T follicular helper cell (primary cell): ENCODE results near the gene EPB41L2.
"Not testable (repeated sequence)": the region's sequence is repeated elsewhere in the genome, so short reads cannot be mapped to it uniquely, and the experiment has no call there.

Source experiments
- DNase-seq: peaks from one replicate; pipeline ENCODE4 v3.0.0-alpha.2; 2020; ENCODE audit warnings: low read depth
- total RNA-seq, 2 experiments: gene quantifications; one replicate each; lab custom pipeline; 2026; lab: John Stamatoyannopoulos, UW

EPB41L2 gene
- 17.9 to 19.3 reads per million in 2 experiments for total RNA-seq

DNA sequence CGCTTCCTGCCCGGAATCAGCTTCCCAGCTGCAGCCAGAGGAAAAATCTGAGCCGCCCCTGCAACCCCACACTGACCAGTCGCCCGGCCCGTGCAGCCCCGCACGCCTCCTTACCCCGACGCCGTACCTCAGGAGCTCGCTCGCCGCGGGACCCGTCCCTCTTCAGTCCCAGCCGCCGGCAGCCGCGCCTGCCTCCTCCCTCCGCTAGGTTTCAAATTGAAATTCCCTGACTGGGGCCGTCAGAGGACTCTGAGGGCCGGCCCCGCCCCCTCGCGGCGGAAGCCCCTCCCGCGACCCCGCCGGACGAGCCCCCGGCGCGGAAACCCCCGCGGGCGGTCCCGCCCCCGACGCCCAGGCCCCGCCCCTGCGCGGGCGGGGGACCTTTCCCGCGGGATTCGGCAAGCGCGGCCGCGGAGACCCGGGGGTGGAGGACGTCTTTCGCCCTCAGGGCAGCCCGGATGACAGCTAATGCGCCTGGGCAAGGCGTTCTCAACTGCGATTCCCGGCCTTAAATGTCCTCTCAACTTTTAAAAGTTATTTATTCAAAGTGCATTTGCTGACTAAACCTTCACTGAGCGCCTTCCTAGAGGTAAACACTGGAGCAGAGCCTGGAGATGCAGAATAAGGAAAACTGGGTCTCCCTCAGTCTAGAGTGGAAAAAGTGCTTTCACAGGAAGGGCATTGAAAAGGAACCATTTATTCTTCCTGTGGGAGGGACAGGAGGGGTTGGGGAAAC, at the start of gene EPB41L2:
Gene EPB41L2 (minus strand): TSS at position 218 of the 736 bp plus-strand sequence. CDS start 106,760 bp downstream, outside the sequence.
- peak; percentile 72 for DNase-seq

DNA sequence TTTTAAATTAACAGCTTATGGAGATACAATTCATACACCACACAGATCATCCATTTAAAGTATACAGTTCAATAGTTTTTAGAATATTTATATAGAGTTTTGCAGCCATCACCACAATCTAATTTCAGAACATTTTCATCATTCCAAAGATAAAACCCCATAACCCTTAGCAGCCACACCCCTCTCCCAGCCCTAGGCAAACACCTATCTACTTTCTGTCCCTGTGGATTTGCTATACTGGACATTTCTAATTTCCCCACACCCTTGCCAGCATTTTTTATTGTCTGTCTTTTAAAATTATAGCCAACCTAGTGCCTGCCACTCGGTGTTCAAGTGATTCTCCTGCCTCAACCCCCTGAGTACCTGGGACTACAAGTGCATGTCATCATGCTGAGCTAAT, 49.2 kb upstream of the EPB41L2 start:
- no peak for DNase-seq

DNA sequence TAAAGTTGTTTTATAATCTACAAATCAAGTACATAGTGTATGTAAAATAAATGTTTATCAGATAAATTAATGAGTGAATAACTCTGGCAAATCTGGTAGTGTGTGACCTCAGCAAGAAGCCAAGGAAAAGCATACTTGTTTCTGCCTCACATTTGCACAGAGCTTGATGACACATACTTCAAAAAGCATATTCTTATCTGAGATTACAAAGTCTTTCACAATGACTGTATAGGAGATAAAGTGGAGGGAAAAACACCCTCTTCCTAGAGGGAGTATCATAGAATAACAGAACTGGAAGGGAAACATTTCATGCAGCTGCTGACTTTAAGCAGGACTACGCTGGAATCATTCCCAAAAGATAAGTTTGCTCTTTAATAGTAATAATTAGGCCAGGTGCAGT, 44.1 kb upstream of the EPB41L2 start:
- DNase-seq: no peak

DNA sequence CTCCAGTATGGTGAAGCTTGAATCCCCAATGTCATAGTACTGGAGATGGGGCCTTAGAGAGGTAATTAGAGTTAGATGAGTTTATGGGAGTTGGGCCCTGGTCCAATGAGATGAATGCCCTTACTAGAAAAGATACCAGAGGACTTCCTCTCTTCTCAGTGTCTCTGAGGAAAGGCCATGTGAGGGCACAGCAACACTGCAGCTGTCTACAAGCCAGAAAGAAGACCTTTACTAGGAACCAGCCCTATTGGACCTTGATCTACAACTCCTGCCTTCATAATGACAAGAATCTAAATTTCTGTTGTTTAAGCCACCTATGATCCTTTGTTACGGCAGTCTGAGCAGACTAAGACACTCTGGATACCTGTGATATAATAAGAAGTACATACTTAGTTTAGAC, 40.9 kb upstream of the EPB41L2 start:
- no peak for DNase-seq

GRCh38 chr6:131103296-131103695, 40.3 kb upstream of the EPB41L2 start:
- no peak for DNase-seq

DNA sequence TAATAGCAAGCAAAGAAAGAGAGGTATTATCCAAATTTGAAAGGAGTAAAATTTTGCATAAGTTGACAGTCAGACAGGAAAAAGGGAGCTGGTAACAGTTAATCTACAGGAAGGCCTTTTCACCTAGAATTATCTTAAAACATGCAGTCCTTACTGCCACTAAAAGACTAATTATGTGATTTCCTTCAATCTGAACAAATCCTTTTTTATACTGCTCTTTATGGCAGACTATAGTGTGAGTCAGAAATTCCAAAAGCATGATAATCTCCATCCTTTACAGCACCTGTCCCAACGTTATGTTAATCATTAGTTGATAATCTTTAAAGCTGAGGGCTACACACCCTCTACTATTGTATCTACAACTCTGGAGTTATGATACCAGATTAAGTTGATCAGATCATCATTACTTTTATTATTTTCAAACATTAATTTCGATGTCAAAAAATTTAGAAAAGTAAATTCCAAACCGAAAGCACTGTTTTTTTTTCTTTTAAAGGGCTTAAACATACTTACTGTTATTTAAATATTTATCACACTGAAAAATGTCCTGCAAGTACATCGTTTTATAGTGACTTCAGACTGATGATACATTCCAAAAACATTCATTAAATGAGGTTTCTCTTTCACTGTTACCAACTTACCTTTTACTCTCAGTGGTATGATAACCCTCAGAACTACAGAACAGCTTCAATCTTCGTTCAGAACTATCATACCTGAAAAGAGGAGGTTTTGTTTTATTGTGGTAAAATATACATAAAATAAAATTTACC, 39.1 kb upstream of the EPB41L2 start:
- DNase-seq: no peak

DNA sequence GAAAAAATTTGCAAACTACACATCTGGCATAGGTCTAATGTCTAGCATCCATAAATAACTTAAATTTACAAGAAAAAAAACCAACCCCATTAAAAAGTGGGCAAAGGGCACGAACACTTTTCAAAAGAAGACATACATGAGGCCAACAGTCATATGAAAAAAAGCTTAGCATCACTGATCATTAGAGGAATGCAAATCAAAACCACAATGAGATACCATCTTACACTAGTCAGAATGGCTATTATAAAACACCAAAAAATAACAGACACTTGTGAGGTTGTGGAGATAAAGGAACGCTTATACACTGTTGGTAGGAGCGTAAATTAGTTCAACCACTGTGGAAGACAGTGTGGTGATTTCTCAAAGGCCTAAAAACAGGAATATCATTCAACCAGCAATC, 33.7 kb upstream of the EPB41L2 start:
- DNase-seq: no peak

DNA sequence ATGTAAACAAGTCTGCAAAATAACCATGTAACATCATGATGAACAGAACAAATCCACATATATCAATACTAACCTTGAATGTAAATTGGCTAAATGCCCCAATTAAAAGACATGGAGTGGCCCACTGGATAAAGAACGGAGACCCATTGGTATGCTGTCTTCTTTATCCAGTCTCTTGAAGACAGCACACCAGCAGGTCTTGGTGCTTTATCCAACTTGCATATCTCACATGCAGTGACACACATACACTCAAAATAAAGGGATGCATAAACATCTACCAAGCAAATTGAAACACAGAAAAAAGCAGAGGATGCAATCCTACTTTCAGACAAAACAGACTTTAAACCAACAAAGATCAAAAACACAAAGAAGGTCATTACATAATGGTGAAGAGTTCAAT, 30.3 kb upstream of the EPB41L2 start:
- no peak for DNase-seq

GRCh38 chr6:131091944-131092343, 28.9 kb upstream of the EPB41L2 start:
- DNase-seq: not testable (repeated sequence)

GRCh38 chr6:131090339-131090738, 27.3 kb upstream of the EPB41L2 start:
- not testable (repeated sequence) for DNase-seq

DNA sequence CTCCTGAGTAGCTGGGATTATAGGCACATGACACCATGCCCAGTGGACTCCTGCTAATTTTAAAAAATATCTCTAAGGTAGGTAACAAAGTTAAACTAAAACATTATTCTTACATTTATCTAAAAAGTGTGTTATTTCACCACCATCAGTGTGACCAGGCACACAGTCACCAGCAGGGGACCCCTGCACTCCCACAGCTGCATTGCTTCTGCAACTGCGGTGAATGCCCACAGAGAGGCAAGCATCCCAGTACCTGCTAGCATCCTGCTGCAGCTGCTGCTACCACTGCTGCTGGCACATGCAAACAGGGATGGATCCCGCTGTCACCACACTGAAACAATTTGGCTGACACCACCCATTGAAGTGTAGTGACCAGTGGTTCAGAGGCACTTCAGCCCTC, 21.9 kb upstream of the EPB41L2 start:
- no peak for DNase-seq

GRCh38 chr6:131083687-131084086, 20.6 kb upstream of the EPB41L2 start:
- no peak for DNase-seq

DNA sequence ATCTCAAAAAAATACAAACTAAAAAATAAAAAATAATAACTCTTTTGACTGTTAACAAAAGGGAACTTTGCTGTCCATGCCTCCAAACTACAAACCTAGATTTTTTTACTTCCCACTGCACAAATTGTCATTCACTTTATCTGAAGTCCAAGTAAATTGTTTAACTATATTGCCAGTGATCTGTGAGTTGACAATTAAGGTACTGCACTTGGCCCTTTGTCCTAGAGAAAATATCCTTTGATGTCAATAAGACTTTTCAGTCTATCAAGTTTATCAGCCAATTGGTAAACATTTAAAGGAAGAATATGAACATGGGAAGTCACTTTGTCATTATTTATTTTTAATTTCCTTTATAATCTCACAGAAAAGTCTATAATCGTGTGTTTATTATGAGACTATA, 19.3 kb upstream of the EPB41L2 start:
- DNase-seq: no peak

DNA sequence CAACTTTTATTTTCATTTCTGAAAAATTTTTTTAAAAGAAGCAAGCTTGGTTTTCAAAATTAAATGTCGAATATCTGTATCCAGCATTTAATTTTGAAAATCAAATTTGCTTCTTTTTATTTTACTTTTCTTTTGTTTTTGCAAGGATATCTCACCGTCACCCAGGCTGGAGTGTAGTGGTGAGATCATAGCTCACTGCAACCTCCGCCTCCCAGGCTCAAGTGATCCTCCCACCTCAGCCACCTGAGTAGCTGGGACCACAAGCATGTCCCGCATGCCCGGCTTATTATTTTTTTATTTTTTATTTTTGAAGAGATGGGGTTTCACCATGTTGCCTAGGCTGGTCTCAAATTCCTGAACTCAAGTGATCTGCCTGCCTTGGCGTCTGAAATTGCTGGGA, 17.0 kb upstream of the EPB41L2 start:
- no peak for DNase-seq

DNA sequence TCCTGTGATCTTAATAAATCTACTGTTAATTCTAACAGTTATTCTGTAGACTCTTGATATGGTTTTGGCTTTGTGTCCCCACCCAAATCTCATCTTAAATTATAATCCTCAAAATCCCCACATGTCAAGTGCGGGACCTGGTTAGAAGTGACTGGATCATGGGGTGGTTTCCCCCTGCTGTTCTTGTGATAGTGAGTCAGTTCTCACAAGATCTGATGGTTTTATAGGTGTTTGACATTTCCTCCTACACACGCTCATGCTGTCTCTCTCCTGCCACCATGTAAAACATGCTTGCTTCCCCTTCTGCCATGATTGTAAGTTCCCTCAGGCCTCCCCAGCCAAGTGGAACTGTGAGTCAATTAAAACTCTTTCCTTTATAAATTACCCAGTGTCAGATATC, 10.5 kb upstream of the EPB41L2 start:
- DNase-seq: no peak

DNA sequence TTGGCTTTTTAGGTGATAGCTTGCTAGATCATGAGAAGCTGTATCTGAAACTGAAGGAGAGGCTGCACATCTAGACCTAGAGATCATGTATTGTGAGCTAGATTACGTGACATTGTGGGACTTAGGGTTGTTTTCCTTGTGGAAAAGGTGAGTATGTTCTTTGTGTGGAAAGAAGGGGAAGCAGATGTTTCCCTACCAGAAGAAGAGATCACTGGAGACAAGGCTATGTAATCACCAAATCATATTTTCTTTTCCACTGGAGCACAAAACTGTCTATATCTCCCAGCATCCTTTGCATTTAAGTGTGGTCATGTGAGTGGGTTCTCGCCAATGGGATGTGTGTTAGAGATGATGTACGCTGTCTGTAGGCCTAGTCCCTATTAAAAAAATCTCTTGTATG, 7.0 kb upstream of the EPB41L2 start:
- no peak for DNase-seq

DNA sequence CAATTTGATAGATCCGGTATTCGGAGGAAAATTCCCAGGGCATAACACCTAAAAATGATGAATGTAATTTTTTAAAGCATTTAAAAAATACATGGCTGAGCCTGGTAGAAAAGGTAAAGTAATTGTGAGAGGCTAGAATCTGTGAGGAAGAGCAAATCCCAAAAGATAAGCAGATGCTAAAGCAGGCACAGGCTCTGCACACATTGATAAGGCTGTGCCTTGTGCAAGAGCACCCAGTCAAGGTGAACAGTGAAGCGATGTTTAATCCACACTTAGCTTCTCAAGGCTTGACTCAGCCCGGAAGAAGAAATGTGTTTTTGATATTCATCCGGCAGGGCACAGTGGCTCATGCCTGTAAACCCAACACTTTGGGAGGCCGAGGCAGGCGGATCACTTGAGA, 5.1 kb upstream of the EPB41L2 start:
- DNase-seq: no peak

DNA sequence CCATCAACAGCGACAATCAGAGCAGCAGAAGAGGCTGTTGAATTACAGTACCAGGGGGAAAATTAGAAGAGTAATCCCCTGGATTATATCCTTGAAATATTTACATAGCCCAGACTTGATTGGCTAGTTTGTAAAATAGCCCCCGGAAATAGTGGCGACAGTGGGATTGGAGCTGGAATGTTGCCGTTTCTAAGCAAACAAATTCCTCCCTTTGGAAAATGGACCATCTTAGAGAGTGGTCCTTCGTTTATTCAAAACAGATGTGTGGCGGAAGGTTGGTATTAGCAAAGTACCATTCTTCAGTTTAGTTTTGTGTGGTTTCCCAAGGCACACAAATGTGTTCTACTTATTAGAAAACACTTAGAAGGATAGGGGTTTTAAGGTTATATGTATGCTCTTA, 4.5 kb upstream of the EPB41L2 start:
- no peak for DNase-seq

DNA sequence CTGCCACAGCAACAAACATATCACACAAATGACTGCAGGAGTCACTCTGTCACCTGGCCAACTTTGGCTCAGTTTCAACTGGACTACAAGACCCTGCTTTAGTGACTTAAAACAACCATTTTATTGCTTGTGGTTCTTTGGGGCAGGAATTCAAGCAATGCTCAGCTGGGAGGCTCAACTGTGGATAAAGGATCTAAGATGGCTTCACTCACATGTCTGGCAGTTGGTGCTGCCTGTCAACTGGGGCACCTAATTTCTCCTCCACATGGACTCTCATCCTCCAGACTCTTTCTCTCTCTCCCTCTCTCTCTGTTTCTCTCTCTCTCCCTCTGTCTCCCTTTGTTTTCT, 2.8 kb upstream of the EPB41L2 start:
- no peak for DNase-seq

DNA sequence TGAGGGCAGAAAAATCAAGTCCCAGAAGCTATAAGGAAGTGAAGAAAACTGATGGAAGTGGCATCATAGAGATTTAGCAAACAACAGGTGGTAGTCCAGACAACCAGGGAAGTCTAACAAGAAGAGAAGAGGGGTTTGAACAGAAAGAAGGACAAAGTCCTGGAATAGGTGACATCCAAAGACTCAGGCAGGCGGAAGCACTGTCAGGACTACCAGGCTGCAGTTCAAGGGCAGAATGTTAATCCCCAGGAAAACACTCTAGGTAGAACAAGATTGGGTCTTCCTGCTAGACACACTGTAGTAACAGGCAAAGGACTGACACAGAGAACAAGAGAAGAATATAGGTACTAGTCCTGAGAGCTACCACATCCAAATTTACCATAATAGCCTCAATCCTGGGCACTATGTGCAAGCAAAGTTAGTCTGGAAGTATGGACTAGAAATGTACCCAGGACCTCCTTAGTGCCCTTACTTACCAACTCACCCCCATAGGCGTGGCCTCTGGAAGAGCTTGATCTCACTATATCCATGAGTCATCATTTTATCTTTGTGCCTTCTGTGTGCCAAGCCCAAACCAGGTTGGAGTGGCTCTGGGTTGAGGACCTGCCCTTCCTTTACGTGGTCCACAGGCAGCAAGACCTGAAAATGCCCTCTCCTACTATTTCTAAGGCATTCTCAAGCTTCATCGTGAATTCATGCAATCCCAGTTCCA, 2.2 kb upstream of the EPB41L2 start:
- DNase-seq: no peak

DNA sequence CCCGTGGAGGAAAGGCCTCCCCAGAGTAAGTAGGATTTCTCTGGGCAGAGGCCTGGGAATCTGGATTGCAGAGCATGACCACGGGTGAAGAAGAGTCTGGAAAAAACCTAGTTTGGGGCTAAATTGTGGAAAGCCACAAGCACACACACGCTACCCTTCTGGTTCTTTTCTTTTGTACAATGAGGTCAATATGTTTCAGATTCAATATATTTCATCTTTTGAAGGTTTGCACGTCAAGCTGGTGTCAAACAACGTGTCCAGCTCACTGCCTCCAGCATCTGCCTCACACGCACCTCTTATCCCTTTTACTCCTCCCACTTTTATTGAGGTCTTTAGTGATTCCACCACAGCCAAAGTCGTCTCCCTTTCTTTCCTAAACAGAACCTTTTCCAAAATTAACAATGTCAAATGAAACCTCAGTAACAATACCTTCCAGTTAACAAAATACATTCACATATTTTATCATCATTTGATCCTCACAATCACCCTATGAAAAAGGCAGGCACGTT, 773 bp upstream of the EPB41L2 start:
- DNase-seq: no peak

DNA sequence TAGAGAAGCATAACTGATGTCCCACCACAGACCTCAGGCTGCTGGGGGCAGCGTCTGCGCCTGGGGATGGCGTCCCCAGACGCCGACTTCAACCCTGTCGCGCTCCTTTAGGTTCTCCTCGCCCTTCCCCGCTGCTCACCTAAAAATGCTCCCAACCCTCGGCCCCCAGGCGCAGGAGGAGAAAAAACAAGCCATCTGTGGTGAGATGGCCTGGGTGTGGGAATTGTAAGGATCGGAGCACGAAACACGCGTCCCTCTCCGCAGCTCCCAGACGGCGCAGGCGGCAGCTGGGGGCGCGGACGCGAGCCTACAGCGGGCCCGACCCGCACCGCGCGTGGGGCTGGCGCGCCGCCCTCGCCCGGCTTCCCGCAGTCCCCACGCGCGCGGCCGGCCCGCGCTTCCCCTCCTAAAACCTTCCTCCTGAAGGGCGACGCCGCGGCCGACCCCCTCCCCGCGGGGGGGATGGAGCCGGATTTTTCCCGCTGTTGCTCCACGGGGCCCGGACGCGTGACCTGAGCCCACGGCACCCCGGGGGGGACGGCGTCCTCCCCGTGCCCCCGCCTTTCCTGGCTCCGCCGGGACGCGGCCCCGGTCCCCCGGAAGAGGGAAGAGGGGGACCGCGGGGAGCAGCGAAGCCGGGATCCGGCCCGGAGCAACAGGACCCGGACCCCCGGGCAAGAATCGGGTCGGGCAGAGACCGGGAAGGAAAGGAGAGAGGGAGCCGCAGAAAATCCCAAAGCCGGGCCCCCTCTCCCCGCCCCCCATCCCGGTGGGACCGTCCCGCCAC, 611 bp downstream of the EPB41L2 start:
- DNase-seq: peak; percentile 0
